IMR-90 (cell line): ENCODE data around the gene GORASP1. TPM values are rescaled to one million over a fixed set of nuclear protein-coding genes. Genes with fewer than 3 reads are reported as not detected.
A peak's percentile ranks its signal among the peaks of the same experiment; 100 is the strongest.

Source experiments
- ATAC-seq: fragments of 200-7000 bp; cut with Tn5 transposase; 2 replicates; pipeline ENCODE4 v1.9.1; 2020; ENCODE audit warnings: low read depth, mild to moderate bottlenecking, moderate library complexity
- BruUV-seq: library from RNA; stranded (reverse); fragments of 400-500 nt; replicated peaks from 2 replicates; lab custom pipeline; 2021; lab: Mats Ljungman, UMichigan
- CTCF ChIA-PET: fragments of 300-600 bp; formaldehyde crosslinking; extraction: SDS; loops from one replicate; lab custom pipeline; 2021; ENCODE audit warnings: antibody characterized with exemption; lab: Yijun Ruan, JAX
- POLR2A ChIA-PET: fragments of 300-600 bp; sonication (Branson Sonifier 250); formaldehyde crosslinking; loops from one replicate; lab custom pipeline; 2022; ENCODE audit warnings: antibody characterized with exemption; ENCODE audit not compliant: unreplicated experiment; lab: Charles Lee
- DNase-seq: peaks from one replicate; pipeline ENCODE4 v3.0.0; 2013
- H2AFZ ChIP-seq: replicated peaks from 2 replicates; pipeline ENCODE3; 2013; ENCODE audit warnings: low read length, mild to moderate bottlenecking; ENCODE audit not compliant: poor library complexity
- H2AK5ac ChIP-seq: 2 replicates; pipeline ENCODE4 v1.6.1; 2013; ENCODE audit warnings: low read depth, low read length, inconsistent platforms
- H2AK9ac ChIP-seq: replicated peaks from 2 replicates; pipeline ENCODE3; 2013; ENCODE audit warnings: mild to moderate bottlenecking, low read depth, low read length, moderate library complexity; ENCODE audit not compliant: poor library complexity
- H2BK120ac ChIP-seq: 2 replicates; pipeline ENCODE4 v1.6.1; 2013; ENCODE audit warnings: low read depth, low read length, inconsistent platforms
- H2BK15ac ChIP-seq: 3 replicates; pipeline ENCODE4 v1.6.1; 2013; ENCODE audit warnings: low read depth, low read length, inconsistent platforms
- H2BK20ac ChIP-seq: 2 replicates; pipeline ENCODE4 v1.6.1; 2013; ENCODE audit warnings: low read depth, mild to moderate bottlenecking, inconsistent platforms, low read length, moderate library complexity
- H2BK5ac ChIP-seq: 2 replicates; pipeline ENCODE4 v1.6.1; 2013; ENCODE audit warnings: mild to moderate bottlenecking, low read depth, low read length, inconsistent platforms; ENCODE audit not compliant: poor library complexity, severe bottlenecking
- H3K14ac ChIP-seq: replicated peaks from 2 replicates; pipeline ENCODE4 v1.6.1; 2013; ENCODE audit warnings: low read depth, low read length, inconsistent platforms
- H3K18ac ChIP-seq: 2 replicates; pipeline ENCODE4 v1.6.1; 2013; ENCODE audit warnings: low read depth, low read length, control low read depth
- H3K23ac ChIP-seq: 2 replicates; pipeline ENCODE4 v1.6.1; 2013; ENCODE audit warnings: low read depth, low read length, inconsistent platforms
- H3K27ac ChIP-seq: 2 replicates; pipeline ENCODE4 v1.5.1; 2013; ENCODE audit warnings: mild to moderate bottlenecking, control low read depth, low read length; ENCODE audit not compliant: insufficient read depth
- H3K27me3 ChIP-seq: 2 replicates; pipeline ENCODE4 v1.6.1; 2013; ENCODE audit warnings: low read length; ENCODE audit not compliant: control insufficient read depth, insufficient read depth
- H3K36me3 ChIP-seq: 2 replicates; pipeline ENCODE4 v1.6.1; 2013; ENCODE audit warnings: low read length, mixed read lengths; ENCODE audit not compliant: control insufficient read depth, insufficient read depth
- H3K4ac ChIP-seq: 2 replicates; pipeline ENCODE4 v1.6.1; 2013; ENCODE audit warnings: low read depth, low read length, inconsistent platforms
- H3K4me1 ChIP-seq: 2 replicates; pipeline ENCODE4 v1.6.1; 2013; ENCODE audit warnings: low read length, mixed read lengths; ENCODE audit not compliant: control insufficient read depth, insufficient read depth
- H3K4me2 ChIP-seq: 2 replicates; pipeline ENCODE4 v1.6.1; 2013; ENCODE audit warnings: low read depth, mild to moderate bottlenecking, control low read depth, low read length, moderate library complexity
- H3K4me3 ChIP-seq: 2 replicates; pipeline ENCODE4 v1.5.1; 2013; ENCODE audit warnings: low read depth, mild to moderate bottlenecking, control low read depth, low read length, moderate library complexity; ENCODE audit not compliant: insufficient read depth
- H3K56ac ChIP-seq: 2 replicates; pipeline ENCODE4 v1.6.1; 2013; ENCODE audit warnings: low read length, inconsistent platforms; ENCODE audit not compliant: insufficient read depth; ENCODE audit errors: extremely low read depth
- H3K79me1 ChIP-seq, 2 experiments: 2 replicates each; pipeline ENCODE4 v1.6.1; 2013; ENCODE audit warnings: low read length in 2 of 2, inconsistent platforms in 1 of 2, low read depth in 1 of 2
- H3K9ac ChIP-seq: 2 replicates; pipeline ENCODE4 v1.6.1; 2013; ENCODE audit warnings: low read depth, low read length, control low read depth
- H3K9me1 ChIP-seq: 2 replicates; pipeline ENCODE4 v1.6.1; 2013; ENCODE audit warnings: low read length, inconsistent platforms; ENCODE audit not compliant: insufficient read depth
- H3K9me3 ChIP-seq: 2 replicates; pipeline ENCODE4 v1.6.1; 2013; ENCODE audit warnings: low read length; ENCODE audit not compliant: control insufficient read depth, insufficient read depth
- H4K20me1 ChIP-seq: 2 replicates; pipeline ENCODE4 v1.6.1; 2013; ENCODE audit warnings: low read length, inconsistent platforms; ENCODE audit not compliant: insufficient read depth
- H4K5ac ChIP-seq: 2 replicates; pipeline ENCODE4 v1.6.1; 2013; ENCODE audit warnings: mild to moderate bottlenecking, low read depth, low read length, control low read depth
- H4K8ac ChIP-seq, 2 experiments: 2 replicates each; pipeline ENCODE4 v1.6.1; 2013; ENCODE audit warnings: low read depth in 2 of 2, low read length in 2 of 2, control low read depth in 1 of 2, inconsistent platforms in 1 of 2
- H4K91ac ChIP-seq: 2 replicates; pipeline ENCODE4 v1.6.1; 2013; ENCODE audit warnings: low read depth, low read length, inconsistent platforms; ENCODE audit not compliant: insufficient read depth
- POLR2A ChIP-seq: IDR thresholded peaks from 2 replicates; pipeline ENCODE4 v1.6.1; 2012; ENCODE audit warnings: mild to moderate bottlenecking, low read depth, low read length
- RAD21 ChIP-seq: IDR thresholded peaks from 2 replicates; pipeline ENCODE4 v1.6.1; 2012; ENCODE audit warnings: low read length, improper control_type of control experiment
- SMC3 ChIP-seq: fragments of 150-350 bp; IDR thresholded peaks from 2 replicates; pipeline ENCODE4 v1.6.1; 2016; ENCODE audit warnings: low read depth, mild to moderate bottlenecking, antibody characterized with exemption, low read length, moderate library complexity
- WGBS, 2 experiments: methylation state at CpG; one replicate each; pipeline versions ENCODE4 v1.1.5 to v1.1.7; 2013; ENCODE audit warnings: missing lambda C conversion rate in 2 of 2; ENCODE audit not compliant: insufficient read length in 1 of 2; ENCODE audit errors: extremely low coverage in 2 of 2; 5-methylcytosine and 5-hydroxymethylcytosine counted together
- dilution Hi-C: fragments of 300-500 bp; cut with HindIII; formaldehyde crosslinking; loops from one replicate; pipeline ENCODE4 v1.14.3; 2018; ENCODE audit warnings: low sequenced_read_pairs; ENCODE audit not compliant: unreplicated experiment
- in situ Hi-C: fragments of 300-500 bp; cut with MboI; formaldehyde crosslinking; loops from 3 replicates; pipeline ENCODE4 v1.14.3; 2019; ENCODE audit warnings: low sequenced_read_pairs, inconsistent platforms, mixed read lengths
- intact Hi-C: fragments of 100-400 bp; cut with micrococcal nuclease; formaldehyde crosslinking; loops from 2 replicates; pipeline ENCODE4 v1.10.0; 2022
- polyA plus RNA-seq, 3 experiments: library from polyadenylated mRNA; depleted of rRNA; stranded (reverse); fragments of >200 nt; gene quantifications; 2 replicates each; pipeline ENCODE4 v1.2.3, GENCODE V29; 2012; ENCODE audit warnings: low replicate concordance in 1 of 3
- total RNA-seq: library from RNA; depleted of rRNA; stranded (reverse); fragments of >200 nt; gene quantifications from 2 replicates; pipeline ENCODE4 v1.2.3, GENCODE V29; 2012
- TF ChIP-seq, protein P1 (sequence below): conservative IDR thresholded peaks from 2 replicates; pipeline ENCODE4 v1.5.1; 2012; ENCODE audit warnings: mild to moderate bottlenecking, low read depth, low read length, improper control_type of control experiment

Gene GORASP1
- total and polyA plus RNA-seq, 2 of the 4 experiments (the other 2 are of a cell fraction): 35.0 to 56.6 TPM

DNA sequence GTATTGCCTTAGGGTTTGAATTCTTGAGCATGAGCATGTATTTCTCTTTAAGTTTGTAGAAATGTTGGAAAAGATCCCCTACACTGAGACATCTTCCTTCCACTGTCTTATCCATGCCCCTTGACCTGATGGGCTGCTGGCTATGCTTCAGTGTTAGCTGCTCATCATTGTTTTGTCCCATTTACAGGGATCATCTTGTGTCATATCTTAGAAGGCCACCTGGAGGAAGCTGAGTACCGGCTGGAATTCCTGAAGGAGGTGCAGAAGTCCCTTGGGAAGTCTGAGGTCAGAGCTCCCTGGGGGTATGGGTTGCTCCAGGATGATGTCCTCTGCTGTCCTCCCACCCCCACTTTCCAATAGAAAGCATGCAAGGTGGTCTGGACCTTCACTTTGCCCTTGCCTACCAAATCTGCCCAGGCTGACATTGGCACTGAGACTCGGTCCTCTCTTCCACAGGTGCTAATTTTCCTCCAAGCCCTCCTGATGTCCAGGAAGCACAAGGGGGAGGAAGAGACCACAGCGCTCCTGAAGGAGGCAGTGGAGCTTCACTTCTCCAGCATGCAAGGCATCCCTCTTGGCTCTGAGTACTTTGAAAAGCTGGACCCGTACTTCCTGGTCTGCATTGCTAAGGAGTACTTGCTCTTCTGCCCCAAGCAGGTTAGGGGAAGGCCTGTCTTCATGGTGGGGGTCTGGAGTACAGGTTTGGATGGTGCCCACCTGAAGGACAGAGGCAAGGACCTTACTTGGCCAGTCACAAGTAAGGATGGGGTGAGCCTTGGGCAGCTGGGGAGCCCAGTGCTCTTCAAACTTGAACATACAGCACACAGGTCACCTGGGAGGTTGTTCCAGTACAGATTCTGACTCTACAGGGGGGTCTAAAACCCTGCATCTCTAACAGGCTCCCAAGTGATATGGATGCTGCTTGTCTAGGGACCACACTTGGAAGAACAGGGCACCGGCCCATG is 17.7 kb upstream of the GORASP1 start:
- ChIA-PET CTCF (interaction anchor here (1.0 to 4.4 kb wide), 9 partner anchors 9 to 170 kb away, joined by 3 to 41 read pairs (median 4); partner anchors contain the start of genes GORASP1 and TTC21A), POLR2A (interaction anchor here (0.6 kb wide), 1 partner anchor 9 kb away, joined by 3 read pairs; no protein-coding TSS in a partner anchor)
- dilution Hi-C loops: no loop called here

More for the DNA sequence above, 17.7 kb upstream of the GORASP1 start:
- no peaks in the 10 kb centered on the region for H3K9me3 ChIP-seq
- no TSS peak for BruUV-seq
- H3K9me1 ChIP-seq: peaks cover 8% of the 10 kb centered on the region
- peak overlapping the region in 1 of 2 experiments; percentile 58; a peak in 1 of 4 replicates for H4K8ac ChIP-seq
- no peaks in the 10 kb centered on the region for H3K27me3 ChIP-seq
- H3K9ac ChIP-seq: no peak overlapping the region
- 80% methylated on average over 1 of the region's 5 CpGs; no CpG with 5 or more reads in 1 of the 2 experiments for WGBS, 2 experiments
- H3K36me3 ChIP-seq: no peaks in the 10 kb centered on the region
- H3K4me1 ChIP-seq: peaks cover 5% of the 10 kb centered on the region
- H3K18ac ChIP-seq: no peak overlapping the region
- H3K27ac ChIP-seq: no peak overlapping the region
- H4K91ac ChIP-seq: peak overlapping the region; percentile 79
- in situ Hi-C loops (loop anchor here (5.0 kb wide), 1 partner anchor 162 kb away; no protein-coding TSS in a partner anchor), intact Hi-C loops (no loop called here)
- no peak overlapping the region for H4K5ac ChIP-seq
- H4K20me1 ChIP-seq: no peaks in the 10 kb centered on the region
- H3K23ac ChIP-seq: no peak overlapping the region
- H2AK5ac ChIP-seq: 0 out of 2 replicates have a peak overlapping the region, but pooled peaks have one; percentile 71
- H2BK15ac ChIP-seq: peak overlapping the region; percentile 61; the same call in 1 of the 3 replicates
- no peaks in the 10 kb centered on the region for H3K79me1 ChIP-seq
- peak overlapping the region; percentile 59 for H2BK20ac ChIP-seq
- TF ChIP-seq SMC3 (peak; percentile 44), RAD21 (peak; percentile 71), POLR2A (no peak)
- TF ChIP-seq, protein P1, sequence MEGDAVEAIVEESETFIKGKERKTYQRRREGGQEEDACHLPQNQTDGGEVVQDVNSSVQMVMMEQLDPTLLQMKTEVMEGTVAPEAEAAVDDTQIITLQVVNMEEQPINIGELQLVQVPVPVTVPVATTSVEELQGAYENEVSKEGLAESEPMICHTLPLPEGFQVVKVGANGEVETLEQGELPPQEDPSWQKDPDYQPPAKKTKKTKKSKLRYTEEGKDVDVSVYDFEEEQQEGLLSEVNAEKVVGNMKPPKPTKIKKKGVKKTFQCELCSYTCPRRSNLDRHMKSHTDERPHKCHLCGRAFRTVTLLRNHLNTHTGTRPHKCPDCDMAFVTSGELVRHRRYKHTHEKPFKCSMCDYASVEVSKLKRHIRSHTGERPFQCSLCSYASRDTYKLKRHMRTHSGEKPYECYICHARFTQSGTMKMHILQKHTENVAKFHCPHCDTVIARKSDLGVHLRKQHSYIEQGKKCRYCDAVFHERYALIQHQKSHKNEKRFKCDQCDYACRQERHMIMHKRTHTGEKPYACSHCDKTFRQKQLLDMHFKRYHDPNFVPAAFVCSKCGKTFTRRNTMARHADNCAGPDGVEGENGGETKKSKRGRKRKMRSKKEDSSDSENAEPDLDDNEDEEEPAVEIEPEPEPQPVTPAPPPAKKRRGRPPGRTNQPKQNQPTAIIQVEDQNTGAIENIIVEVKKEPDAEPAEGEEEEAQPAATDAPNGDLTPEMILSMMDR: peak; percentile 59
- H3K14ac ChIP-seq: no peak overlapping the region
- no peak overlapping the region for H3K4me2 ChIP-seq
- H2AK9ac ChIP-seq: no peak overlapping the region
- H2AFZ ChIP-seq: peak overlapping the region; percentile 74
- ATAC-seq: peak; percentile 71
- DNase-seq: peak; percentile 57
- peak overlapping the region; percentile 13 for H3K4ac ChIP-seq
- H3K56ac ChIP-seq: no peak overlapping the region
- H2BK120ac ChIP-seq: peak overlapping the region; percentile 44; the same call in 1 of the 2 replicates
- H2BK5ac ChIP-seq: no peak overlapping the region
- no peak overlapping the region for H3K4me3 ChIP-seq
